Fibroblast of lung (primary cell): ENCODE results near the gene CH25H. TPM values are rescaled to one million over a fixed set of nuclear protein-coding genes. Genes with fewer than 3 reads are reported as not detected.

Source experiments
- DNase-seq, 2 donors: peaks; one replicate each; pipeline versions ENCODE4 v3.0.0 to v3.0.0-alpha.2; 2010; ENCODE audit warnings: low read depth in 2 of 2
- H2AFZ ChIP-seq: 2 replicates; pipeline ENCODE4 v1.5.1; 2012; ENCODE audit warnings: low read length, control low read depth, inconsistent platforms
- H3K27ac ChIP-seq: 2 replicates; pipeline ENCODE4 v1.5.1; 2011; ENCODE audit warnings: low read length, control low read depth; ENCODE audit not compliant: insufficient read depth
- H3K27me3 ChIP-seq: 2 replicates; pipeline ENCODE4 v1.5.1; 2011; ENCODE audit warnings: mild to moderate bottlenecking, low read length; ENCODE audit not compliant: control insufficient read depth, insufficient read depth
- H3K36me3 ChIP-seq: 2 replicates; pipeline ENCODE4 v1.5.1; 2011; ENCODE audit warnings: low read length; ENCODE audit not compliant: control insufficient read depth, insufficient read depth
- H3K4me1 ChIP-seq: 2 replicates; pipeline ENCODE4 v1.5.1; 2011; ENCODE audit warnings: low read length; ENCODE audit not compliant: control insufficient read depth, insufficient read depth; ENCODE audit errors: extremely low read depth
- H3K4me2 ChIP-seq: 2 replicates; pipeline ENCODE4 v1.5.1; 2011; ENCODE audit warnings: low read length, control low read depth; ENCODE audit not compliant: insufficient read depth; ENCODE audit errors: extremely low read depth
- H3K4me3 ChIP-seq, 4 experiments: fragments of 200-600 bp in 1 of 4; sonication (generic) in 1 of 4; replicated peaks in 1 of 4; 2 replicates each; pipeline ENCODE4 v1.5.1; 2011 to 2016; ENCODE audit warnings: low read length in 4 of 4, low read depth in 3 of 4, mild to moderate bottlenecking in 3 of 4, control low read depth in 2 of 4, inconsistent platforms in 1 of 4, mixed read lengths in 1 of 4; ENCODE audit not compliant: insufficient read depth in 1 of 4; ENCODE audit errors: control extremely low read depth in 1 of 4
- H3K79me2 ChIP-seq: 2 replicates; pipeline ENCODE4 v1.5.1; 2012; ENCODE audit warnings: mild to moderate bottlenecking, low read length, inconsistent platforms; ENCODE audit not compliant: control insufficient read depth, insufficient read depth
- H3K9ac ChIP-seq: 2 replicates; pipeline ENCODE4 v1.5.1; 2011; ENCODE audit warnings: mild to moderate bottlenecking, low read length, control low read depth; ENCODE audit not compliant: insufficient read depth
- H3K9me3 ChIP-seq: 2 replicates; pipeline ENCODE4 v1.5.1; 2012; ENCODE audit warnings: low read depth, low read length; ENCODE audit not compliant: control insufficient read depth, insufficient read depth
- H4K20me1 ChIP-seq: 2 replicates; pipeline ENCODE4 v1.5.1; 2011; ENCODE audit warnings: low read length; ENCODE audit not compliant: control insufficient read depth, insufficient read depth; ENCODE audit errors: extremely low read depth
- CTCF ChIP-seq, 2 donors: IDR thresholded peaks in 1 of 2; conservative IDR thresholded peaks in 1 of 2; 1 replicate in 1 of 2; 2 replicates in 1 of 2; pipeline ENCODE4 v1.5.1; 2011 to 2012; ENCODE audit warnings: low read length in 2 of 2, control low read depth in 1 of 2, inconsistent platforms in 1 of 2, low read depth in 1 of 2, mild to moderate bottlenecking in 1 of 2
- EZH2 ChIP-seq: IDR thresholded peaks from 2 replicates; pipeline ENCODE4 v1.5.1; 2012; ENCODE audit warnings: low read length, control low read depth, mild to moderate bottlenecking; ENCODE audit errors: missing control alignments
- polyA plus RNA-seq, 2 donors: library from polyadenylated mRNA; depleted of rRNA in 1 of 2; stranded (reverse) in 1 of 2; unstranded in 1 of 2; fragments of >200 nt; gene quantifications; 2 replicates each; pipeline ENCODE4 v1.2.1, GENCODE V29; 2011 to 2012; ENCODE audit warnings: missing spikeins in 1 of 2
- total RNA-seq: library from RNA; depleted of rRNA; stranded (reverse); fragments of >200 nt; gene quantifications from 2 replicates; pipeline ENCODE4 v1.2.1, GENCODE V29; 2014

CH25H gene
- total and polyA plus RNA-seq, 2 donors (not counting 1 experiment from before 2014, with no cell fraction given), result 1.7 to 17.7 TPM

DNA sequence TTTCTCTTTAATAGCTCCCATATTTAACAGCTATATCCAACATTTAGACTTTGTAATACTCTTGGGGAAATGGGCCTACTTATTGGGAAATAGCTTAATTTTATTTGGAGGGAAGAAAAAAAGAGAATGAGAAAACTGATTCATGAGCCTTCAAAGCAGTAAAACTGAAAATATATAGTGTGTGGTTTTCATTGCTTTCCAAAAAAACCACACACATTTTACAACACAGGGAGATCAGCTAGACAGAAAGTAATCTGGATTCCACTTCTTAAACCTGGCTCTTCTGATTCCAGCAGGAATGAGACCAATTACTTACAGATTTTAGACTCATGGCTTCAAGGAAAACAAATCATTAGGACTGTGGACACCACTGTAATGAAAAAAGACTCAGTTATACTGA lies 48.7 kb downstream of the CH25H start:
- Histone ChIP-seq H4K20me1 (no peaks in the 10 kb centered on the region), H3K79me2 (no peaks in the 10 kb centered on the region), H3K27me3 (no peaks in the 10 kb centered on the region), H3K36me3 (no peaks in the 10 kb centered on the region), H3K9me3 (no peaks in the 10 kb centered on the region), H3K4me3 (no peak overlapping the region), H3K9ac (no peak overlapping the region), H2AFZ (no peak overlapping the region), H3K4me2 (no peak overlapping the region), H3K4me1 (no peaks in the 10 kb centered on the region), H3K27ac (no peak overlapping the region)
- TF ChIP-seq EZH2, result no peak
- TF ChIP-seq CTCF (conservative IDR thresholded peaks at IDR 0.05 in 1 of 2, IDR thresholded peaks at IDR 0.05 in 1 of 2; ENCODE audit: low read depth in 1 of 2, low read length in 2 of 2), result no peak
- DNase-seq, result peak; percentile 42 to 93

DNA sequence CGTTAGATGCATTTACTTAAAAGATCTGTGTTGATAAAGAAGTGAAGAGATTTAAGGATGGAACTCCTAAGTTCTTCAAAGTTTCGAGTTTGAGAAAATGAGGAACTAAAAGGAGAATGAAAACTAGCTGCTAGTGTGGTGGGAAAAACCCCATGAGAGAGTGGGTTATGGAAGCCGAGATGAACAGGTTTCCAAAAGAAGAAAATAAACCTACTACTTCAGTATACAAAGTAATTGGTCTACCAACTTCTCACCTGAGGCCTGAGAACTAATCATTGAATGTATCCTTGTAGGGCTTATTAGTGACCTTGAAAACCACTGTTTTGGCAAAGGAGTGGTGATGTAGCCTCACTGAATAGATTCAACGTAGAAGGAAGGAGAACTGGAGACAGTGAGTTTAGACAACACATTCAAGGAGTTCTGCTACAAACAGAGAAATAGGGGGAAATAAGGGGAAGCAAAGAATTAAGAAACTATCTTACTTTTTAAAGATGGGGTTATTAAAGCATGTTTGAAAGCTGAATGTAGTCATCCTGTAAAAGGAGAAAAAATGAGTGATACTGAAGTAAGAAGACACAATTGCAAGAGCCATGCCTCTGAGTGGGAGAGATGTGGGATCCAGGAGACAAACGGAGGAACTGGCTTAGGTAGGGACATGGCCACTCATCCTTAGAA lies 50.8 kb downstream of the CH25H start:
- no peaks in the 10 kb centered on the region for H3K9me3 ChIP-seq
- no peak overlapping the region for H3K9ac ChIP-seq
- no peak overlapping the region for H2AFZ ChIP-seq
- H3K27ac ChIP-seq, result no peak overlapping the region
- H3K36me3 ChIP-seq, result no peaks in the 10 kb centered on the region
- H3K79me2 ChIP-seq, result no peaks in the 10 kb centered on the region
- H3K4me1 ChIP-seq, result peaks cover 3% of the 10 kb centered on the region
- TF ChIP-seq EZH2 (no peak), CTCF (conservative IDR thresholded peaks at IDR 0.05 in 1 of 2, IDR thresholded peaks at IDR 0.05 in 1 of 2; ENCODE audit: low read depth in 1 of 2, low read length in 2 of 2) (no peak)
- no peak for DNase-seq
- no peaks in the 10 kb centered on the region for H4K20me1 ChIP-seq
- H3K4me3 ChIP-seq, result no peak overlapping the region
- H3K27me3 ChIP-seq, result no peaks in the 10 kb centered on the region
- no peak overlapping the region for H3K4me2 ChIP-seq

Other genes starting within 250 kb of the CH25H start
- gene FAS, start 216.5 kb downstream of the CH25H start, total RNA-seq, result 95.8 and 124 TPM in 2 replicates
- 67.2 and 77.8 TPM in 2 replicates for gene FAS, start 216.5 kb downstream of the CH25H start, polyA plus RNA-seq
- gene LIPA, start 44.5 kb upstream of the CH25H start, total RNA-seq, result 47.8 and 72.3 TPM in 2 replicates
- 80.6 and 105 TPM in 2 replicates for gene LIPA, start 44.5 kb upstream of the CH25H start, polyA plus RNA-seq
- 11.6 and 21.6 TPM in 2 replicates for gene IFIT2, start 94.7 kb upstream of the CH25H start, total RNA-seq
- 5.4 and 12.1 TPM in 2 replicates for gene IFIT2, start 94.7 kb upstream of the CH25H start, polyA plus RNA-seq
- 23.6 and 33.5 TPM in 2 replicates for gene IFIT3, start 120.7 kb upstream of the CH25H start, total RNA-seq
- gene IFIT3, start 120.7 kb upstream of the CH25H start, polyA plus RNA-seq, result 30.5 and 62.9 TPM in 2 replicates
- gene IFIT1B, start 170.7 kb upstream of the CH25H start, total RNA-seq, result under 0.01 TPM in 1 of 2 replicates, not detected in the other
- gene IFIT1B, start 170.7 kb upstream of the CH25H start, polyA plus RNA-seq, result not detected in 2 replicates
- gene IFIT1, start 185.3 kb upstream of the CH25H start, total RNA-seq, result 21.8 and 25.8 TPM in 2 replicates
- 12.8 and 71.4 TPM in 2 replicates for gene IFIT1, start 185.3 kb upstream of the CH25H start, polyA plus RNA-seq
- gene IFIT5, start 207.3 kb upstream of the CH25H start, total RNA-seq, result 27.7 and 32.7 TPM in 2 replicates
- gene IFIT5, start 207.3 kb upstream of the CH25H start, polyA plus RNA-seq, result 18.3 and 23.5 TPM in 2 replicates